HepG2 (cell line): ENCODE data around the gene RAB15. TPM values are rescaled to one million over a fixed set of nuclear protein-coding genes. Genes with fewer than 3 reads are reported as not detected.

Experiments
- ELF4 ChIP-seq: sonication (generic); formaldehyde crosslinking; IDR thresholded peaks from 2 replicates; pipeline ENCODE4 v1.5.0; 2020; ENCODE audit warnings: missing genetic modification reagents, mild to moderate bottlenecking, moderate library complexity, borderline replicate concordance
- GATA4 ChIP-seq: sonication (generic); IDR thresholded peaks from 2 replicates; pipeline ENCODE4 v1.6.1; 2016; ENCODE audit warnings: antibody characterized with exemption, low read depth, borderline replicate concordance
- HCFC1 ChIP-seq: fragments of 150-350 bp; IDR thresholded peaks from 2 replicates; pipeline ENCODE4 v1.6.1; 2014; ENCODE audit warnings: low read depth, low read length
- HNRNPUL1 ChIP-seq: fragments of 200-400 bp; formaldehyde crosslinking; IDR thresholded peaks from 2 replicates; pipeline ENCODE4 v1.6.1; 2017; ENCODE audit warnings: low read depth, mild to moderate bottlenecking, low read length, moderate library complexity
- HOXD1 ChIP-seq: sonication (generic); formaldehyde crosslinking; IDR thresholded peaks from 2 replicates; pipeline ENCODE4 v1.5.0; 2020; ENCODE audit warnings: missing genetic modification reagents
- NR2C2 ChIP-seq: sonication (generic); formaldehyde crosslinking; IDR thresholded peaks from 2 replicates; pipeline ENCODE4 v1.4.0; 2020; ENCODE audit warnings: missing genetic modification reagents, mild to moderate bottlenecking, moderate library complexity, borderline replicate concordance
- SAP130 ChIP-seq: IDR thresholded peaks from 2 replicates; pipeline ENCODE4 v1.6.1; 2016; ENCODE audit warnings: low read depth
- SIX1 ChIP-seq: sonication (generic); formaldehyde crosslinking; IDR thresholded peaks from 2 replicates; pipeline ENCODE4 v1.4.0; 2020; ENCODE audit warnings: missing genetic modification reagents, borderline replicate concordance
- ZFP62 ChIP-seq: sonication (generic); formaldehyde crosslinking; IDR thresholded peaks from 2 replicates; pipeline ENCODE4 v1.4.0; 2020; ENCODE audit warnings: missing genetic modification reagents
- ZNF124 ChIP-seq: sonication (generic); formaldehyde crosslinking; IDR thresholded peaks from 2 replicates; pipeline ENCODE4 v1.4.0; 2020; ENCODE audit warnings: missing genetic modification reagents
- ZNF180 ChIP-seq: sonication (generic); formaldehyde crosslinking; IDR thresholded peaks from 2 replicates; pipeline ENCODE4 v1.4.0; 2020; ENCODE audit warnings: low read depth, missing genetic modification reagents, borderline replicate concordance
- ZNF451 ChIP-seq: sonication (generic); formaldehyde crosslinking; IDR thresholded peaks from 2 replicates; pipeline ENCODE4 v1.5.0; 2020; ENCODE audit warnings: mild to moderate bottlenecking, missing genetic modification reagents
- ZNF569 ChIP-seq: sonication (generic); formaldehyde crosslinking; IDR thresholded peaks from 2 replicates; pipeline ENCODE4 v1.5.0; 2020; ENCODE audit warnings: mild to moderate bottlenecking, missing genetic modification reagents, moderate library complexity, borderline replicate concordance
- ZNF570 ChIP-seq: sonication (generic); formaldehyde crosslinking; IDR thresholded peaks from 2 replicates; pipeline ENCODE4 v1.4.0; 2020; ENCODE audit warnings: mild to moderate bottlenecking, missing genetic modification reagents, borderline replicate concordance
- ZNF782 ChIP-seq: sonication (generic); formaldehyde crosslinking; IDR thresholded peaks from 2 replicates; pipeline ENCODE4 v1.4.0; 2020; ENCODE audit warnings: missing genetic modification reagents, mild to moderate bottlenecking, borderline replicate concordance
- polyA plus RNA-seq, 8 experiments: library from polyadenylated mRNA; depleted of rRNA in 3 of 8; stranded (reverse) in 7 of 8; unstranded in 1 of 8; fragments of >200 nt; fragmentation: Illumina TruSeq in 4 of 8; extraction: Trizol in 4 of 8; gene quantifications; 2 replicates each; pipeline versions ENCODE4 v1.2.1 to v1.2.3, GENCODE V29; 2011 to 2016; ENCODE audit warnings: low read depth in 4 of 8, missing spikeins in 1 of 8, mixed read lengths in 1 of 8; ENCODE audit not compliant: insufficient read depth in 1 of 8
- total RNA-seq, 5 experiments: library from RNA; depleted of rRNA; stranded (reverse); fragments of >200 nt; fragmentation: Illumina TruSeq; extraction: Trizol; gene quantifications; 2 replicates each; pipeline ENCODE4 v1.2.3, GENCODE V29; 2016; ENCODE audit warnings: low read depth in 1 of 5
- TF ChIP-seq, protein P1 (sequence below): sonication (generic); IDR thresholded peaks from 2 replicates; pipeline ENCODE4 v1.6.1; 2016; ENCODE audit warnings: low read depth, borderline replicate concordance
- TF ChIP-seq, protein P2 (sequence below): sonication (generic); formaldehyde crosslinking; conservative IDR thresholded peaks from 2 replicates; pipeline ENCODE4 v1.4.0; 2020; ENCODE audit warnings: mild to moderate bottlenecking, missing genetic modification reagents, moderate library complexity
- TF ChIP-seq, protein P3 (sequence below): sonication (generic); formaldehyde crosslinking; IDR thresholded peaks from 2 replicates; pipeline ENCODE4 v1.4.0; 2020; ENCODE audit warnings: mild to moderate bottlenecking, missing genetic modification reagents
- TF ChIP-seq, protein P4 (sequence below): sonication (generic); formaldehyde crosslinking; IDR thresholded peaks from 2 replicates; pipeline ENCODE4 v1.8.1; 2023; ENCODE audit warnings: missing genetic modification reagents, mild to moderate bottlenecking, borderline replicate concordance
- TF ChIP-seq, protein P5 (sequence below): sonication (generic); formaldehyde crosslinking; IDR thresholded peaks from 2 replicates; pipeline ENCODE4 v1.4.0; 2020; ENCODE audit warnings: low read depth, missing genetic modification reagents

Gene RAB15
- total and polyA plus RNA-seq, 2 of the 13 experiments (the other 11 are each of a cell fraction or from before 2014, with no cell fraction given): 7.4 to 18.5 TPM

DNA sequence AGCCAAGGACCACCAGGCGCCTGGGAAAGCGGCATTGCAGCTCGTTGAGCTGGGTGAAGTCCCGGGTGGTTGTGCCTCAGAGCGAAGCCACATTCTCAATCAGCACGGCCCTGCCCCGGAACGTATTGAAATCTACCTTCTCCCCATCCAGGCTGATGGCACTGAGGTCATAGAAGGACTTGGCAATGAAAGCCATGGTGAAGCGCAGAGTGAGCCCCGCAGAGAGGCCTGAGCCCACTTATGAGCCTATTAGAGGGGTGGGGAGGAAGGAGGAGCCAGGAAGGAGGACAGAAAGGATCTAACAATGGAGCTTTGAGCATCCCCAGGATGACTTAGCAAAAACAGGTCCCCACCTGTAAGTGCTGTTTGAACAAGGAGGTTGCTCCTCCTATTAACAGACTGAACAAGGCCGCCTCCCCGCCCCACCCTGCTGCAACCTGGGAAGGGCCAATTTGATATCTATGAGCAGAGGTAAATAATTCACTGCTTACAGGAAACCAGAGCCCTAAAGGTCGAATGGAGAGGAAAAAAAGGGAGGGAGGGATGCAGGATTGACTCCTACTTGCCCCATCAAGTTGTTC lies 29.5 kb downstream of the RAB15 start, which contains the start of gene GPX2 (continued):
- TF ChIP-seq HCFC1 (no peak), ZFP62 (CRISPR knock-in tag) (no peak), SIX1 (CRISPR knock-in tag) (peak; percentile 79; the same call in 1 of the 2 replicates), HNRNPUL1 (no peak), ZNF451 (CRISPR knock-in tag) (no peak), ZNF570 (CRISPR knock-in tag) (no peak), GATA4 (no peak), ELF4 (CRISPR knock-in tag) (no peak), NR2C2 (CRISPR knock-in tag) (peak; percentile 53; the same call in 1 of the 2 replicates), HOXD1 (no peak), SAP130 (CRISPR knock-in tag) (peak; percentile 86), ZNF569 (no peak), ZNF782 (no peak), ZNF180 (no peak), ZNF124 (CRISPR knock-in tag) (0 out of 2 replicates have a peak, but pooled peaks have one; percentile 47)
- TF ChIP-seq, protein P1, sequence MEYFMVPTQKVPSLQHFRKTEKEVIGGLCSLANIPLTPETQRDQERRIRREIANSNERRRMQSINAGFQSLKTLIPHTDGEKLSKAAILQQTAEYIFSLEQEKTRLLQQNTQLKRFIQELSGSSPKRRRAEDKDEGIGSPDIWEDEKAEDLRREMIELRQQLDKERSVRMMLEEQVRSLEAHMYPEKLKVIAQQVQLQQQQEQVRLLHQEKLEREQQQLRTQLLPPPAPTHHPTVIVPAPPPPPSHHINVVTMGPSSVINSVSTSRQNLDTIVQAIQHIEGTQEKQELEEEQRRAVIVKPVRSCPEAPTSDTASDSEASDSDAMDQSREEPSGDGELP: peak; percentile 70; the same call in 1 of the 2 replicates
- TF ChIP-seq, protein P2, sequence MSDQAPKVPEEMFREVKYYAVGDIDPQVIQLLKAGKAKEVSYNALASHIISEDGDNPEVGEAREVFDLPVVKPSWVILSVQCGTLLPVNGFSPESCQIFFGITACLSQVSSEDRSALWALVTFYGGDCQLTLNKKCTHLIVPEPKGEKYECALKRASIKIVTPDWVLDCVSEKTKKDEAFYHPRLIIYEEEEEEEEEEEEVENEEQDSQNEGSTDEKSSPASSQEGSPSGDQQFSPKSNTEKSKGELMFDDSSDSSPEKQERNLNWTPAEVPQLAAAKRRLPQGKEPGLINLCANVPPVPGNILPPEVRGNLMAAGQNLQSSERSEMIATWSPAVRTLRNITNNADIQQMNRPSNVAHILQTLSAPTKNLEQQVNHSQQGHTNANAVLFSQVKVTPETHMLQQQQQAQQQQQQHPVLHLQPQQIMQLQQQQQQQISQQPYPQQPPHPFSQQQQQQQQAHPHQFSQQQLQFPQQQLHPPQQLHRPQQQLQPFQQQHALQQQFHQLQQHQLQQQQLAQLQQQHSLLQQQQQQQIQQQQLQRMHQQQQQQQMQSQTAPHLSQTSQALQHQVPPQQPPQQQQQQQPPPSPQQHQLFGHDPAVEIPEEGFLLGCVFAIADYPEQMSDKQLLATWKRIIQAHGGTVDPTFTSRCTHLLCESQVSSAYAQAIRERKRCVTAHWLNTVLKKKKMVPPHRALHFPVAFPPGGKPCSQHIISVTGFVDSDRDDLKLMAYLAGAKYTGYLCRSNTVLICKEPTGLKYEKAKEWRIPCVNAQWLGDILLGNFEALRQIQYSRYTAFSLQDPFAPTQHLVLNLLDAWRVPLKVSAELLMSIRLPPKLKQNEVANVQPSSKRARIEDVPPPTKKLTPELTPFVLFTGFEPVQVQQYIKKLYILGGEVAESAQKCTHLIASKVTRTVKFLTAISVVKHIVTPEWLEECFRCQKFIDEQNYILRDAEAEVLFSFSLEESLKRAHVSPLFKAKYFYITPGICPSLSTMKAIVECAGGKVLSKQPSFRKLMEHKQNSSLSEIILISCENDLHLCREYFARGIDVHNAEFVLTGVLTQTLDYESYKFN (CRISPR knock-in tag): peak; percentile 73
- TF ChIP-seq, protein P3, sequence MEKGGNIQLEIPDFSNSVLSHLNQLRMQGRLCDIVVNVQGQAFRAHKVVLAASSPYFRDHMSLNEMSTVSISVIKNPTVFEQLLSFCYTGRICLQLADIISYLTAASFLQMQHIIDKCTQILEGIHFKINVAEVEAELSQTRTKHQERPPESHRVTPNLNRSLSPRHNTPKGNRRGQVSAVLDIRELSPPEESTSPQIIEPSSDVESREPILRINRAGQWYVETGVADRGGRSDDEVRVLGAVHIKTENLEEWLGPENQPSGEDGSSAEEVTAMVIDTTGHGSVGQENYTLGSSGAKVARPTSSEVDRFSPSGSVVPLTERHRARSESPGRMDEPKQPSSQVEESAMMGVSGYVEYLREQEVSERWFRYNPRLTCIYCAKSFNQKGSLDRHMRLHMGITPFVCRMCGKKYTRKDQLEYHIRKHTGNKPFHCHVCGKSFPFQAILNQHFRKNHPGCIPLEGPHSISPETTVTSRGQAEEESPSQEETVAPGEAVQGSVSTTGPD (CRISPR knock-in tag): no peak
- TF ChIP-seq, protein P4, sequence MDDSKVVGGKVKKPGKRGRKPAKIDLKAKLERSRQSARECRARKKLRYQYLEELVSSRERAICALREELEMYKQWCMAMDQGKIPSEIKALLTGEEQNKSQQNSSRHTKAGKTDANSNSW (CRISPR knock-in tag): no peak
- TF ChIP-seq, protein P5, sequence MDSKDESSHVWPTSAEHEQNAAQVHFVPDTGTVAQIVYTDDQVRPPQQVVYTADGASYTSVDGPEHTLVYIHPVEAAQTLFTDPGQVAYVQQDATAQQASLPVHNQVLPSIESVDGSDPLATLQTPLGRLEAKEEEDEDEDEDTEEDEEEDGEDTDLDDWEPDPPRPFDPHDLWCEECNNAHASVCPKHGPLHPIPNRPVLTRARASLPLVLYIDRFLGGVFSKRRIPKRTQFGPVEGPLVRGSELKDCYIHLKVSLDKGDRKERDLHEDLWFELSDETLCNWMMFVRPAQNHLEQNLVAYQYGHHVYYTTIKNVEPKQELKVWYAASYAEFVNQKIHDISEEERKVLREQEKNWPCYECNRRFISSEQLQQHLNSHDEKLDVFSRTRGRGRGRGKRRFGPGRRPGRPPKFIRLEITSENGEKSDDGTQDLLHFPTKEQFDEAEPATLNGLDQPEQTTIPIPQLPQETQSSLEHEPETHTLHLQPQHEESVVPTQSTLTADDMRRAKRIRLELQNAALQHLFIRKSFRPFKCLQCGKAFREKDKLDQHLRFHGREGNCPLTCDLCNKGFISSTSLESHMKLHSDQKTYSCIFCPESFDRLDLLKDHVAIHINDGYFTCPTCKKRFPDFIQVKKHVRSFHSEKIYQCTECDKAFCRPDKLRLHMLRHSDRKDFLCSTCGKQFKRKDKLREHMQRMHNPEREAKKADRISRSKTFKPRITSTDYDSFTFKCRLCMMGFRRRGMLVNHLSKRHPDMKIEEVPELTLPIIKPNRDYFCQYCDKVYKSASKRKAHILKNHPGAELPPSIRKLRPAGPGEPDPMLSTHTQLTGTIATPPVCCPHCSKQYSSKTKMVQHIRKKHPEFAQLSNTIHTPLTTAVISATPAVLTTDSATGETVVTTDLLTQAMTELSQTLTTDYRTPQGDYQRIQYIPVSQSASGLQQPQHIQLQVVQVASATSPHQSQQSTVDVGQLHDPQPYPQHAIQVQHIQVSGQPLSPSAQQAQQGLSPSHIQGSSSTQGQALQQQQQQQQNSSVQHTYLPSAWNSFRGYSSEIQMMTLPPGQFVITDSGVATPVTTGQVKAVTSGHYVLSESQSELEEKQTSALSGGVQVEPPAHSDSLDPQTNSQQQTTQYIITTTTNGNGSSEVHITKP: peak; percentile 78
